NCI-H82 treated with DMSO at 0.1 percent for 48 hours (cell line): Measurements from ENCODE around the gene SYT5.

ENCODE experiments used
- DNase-seq: peaks from one replicate; lab custom pipeline; 2025; ENCODE audit not compliant: unreplicated experiment; lab: John Stamatoyannopoulos, UW

The SYT5 gene

GRCh38 chr19:55147545-55148251, 32.4 kb downstream of the SYT5 start:
- DNase-seq, result peak; percentile 60

- peak; percentile 85 for DNase-seq
These were observed 33.3 kb downstream of the SYT5 start for GRCh38 chr19:55146705-55147273.

GRCh38 chr19:55146078-55146704, 33.9 kb downstream of the SYT5 start:
- DNase-seq, result peak; percentile 53

- no peak for DNase-seq
These were observed 34.9 kb downstream of the SYT5 start for GRCh38 chr19:55145232-55145631.

GRCh38 chr19:55141696-55142095, 38.4 kb downstream of the SYT5 start:
- DNase-seq, result no peak

- DNase-seq, result no peak
These were observed 42.2 kb downstream of the SYT5 start for GRCh38 chr19:55137915-55138314.

GRCh38 chr19:55136399-55137102, 43.5 kb downstream of the SYT5 start:
- DNase-seq, result no peak

GRCh38 chr19:55134736-55135135, 45.4 kb downstream of the SYT5 start:
- no peak for DNase-seq

- DNase-seq, result no peak
These were observed 46.2 kb downstream of the SYT5 start for GRCh38 chr19:55133639-55134444.

GRCh38 chr19:55132453-55133129, 47.5 kb downstream of the SYT5 start:
- no peak for DNase-seq

- no peak for DNase-seq
These were observed 48.7 kb downstream of the SYT5 start for GRCh38 chr19:55131421-55131820.
